Activated naive CD4-positive, alpha-beta T cell treated with anti-CD3 and anti-CD28 coated beads, Interleukin-2, amount 10 ng/mL, durations not matched to agents 7 days and 5 days (primary cell): ENCODE measurements around the gene SUPT5H.

Source experiments
- CTCF ChIA-PET: fragments of 350-600 bp; sonication (Branson Sonifier 250); formaldehyde crosslinking; loops from one replicate; lab custom pipeline; 2021; ENCODE audit warnings: antibody characterized with exemption; lab: Charles Lee
- DNase-seq: peaks from one replicate; pipeline ENCODE4 v3.0.0-alpha.2; 2020
- H3K27ac Mint-ChIP-seq: one replicate; pipeline ENCODE4 v1.8.0; 2021; ENCODE audit warnings: mild to moderate bottlenecking, moderate library complexity, mixed read lengths
- H3K27me3 Mint-ChIP-seq: one replicate; pipeline ENCODE4 v1.8.0; 2021; ENCODE audit warnings: mild to moderate bottlenecking, mixed read lengths
- H3K36me3 Mint-ChIP-seq: one replicate; pipeline ENCODE4 v1.8.0; 2021; ENCODE audit warnings: mixed read lengths
- H3K4me1 Mint-ChIP-seq: one replicate; pipeline ENCODE4 v1.8.0; 2021; ENCODE audit warnings: mixed read lengths
- H3K4me3 Mint-ChIP-seq: one replicate; pipeline ENCODE4 v1.8.0; 2021; ENCODE audit warnings: mild to moderate bottlenecking, moderate library complexity, mixed read lengths
- H3K9me3 Mint-ChIP-seq: one replicate; pipeline ENCODE4 v1.8.0; 2021; ENCODE audit warnings: mixed read lengths

Gene SUPT5H

DNA sequence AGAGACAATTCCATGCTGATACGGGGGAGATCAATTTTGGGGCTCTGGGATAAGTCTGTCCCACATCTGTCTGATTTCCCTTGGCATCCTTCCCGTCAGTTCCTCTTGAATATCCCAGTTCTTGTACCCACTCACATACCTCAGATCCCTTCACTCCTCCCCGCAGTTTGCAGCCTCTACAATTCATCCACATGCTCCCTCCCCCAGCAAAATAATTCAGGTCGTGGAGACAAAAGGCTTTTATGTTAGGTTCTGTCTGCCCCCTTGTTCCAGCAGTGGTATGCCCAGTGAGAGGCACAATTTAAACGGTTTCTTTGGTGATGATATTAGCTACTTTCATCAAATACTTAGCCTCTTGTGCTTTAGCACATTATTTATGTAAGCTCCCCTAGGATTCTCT is 19.2 kb upstream of the SUPT5H start:
- no peak overlapping the region for H3K4me3 Mint-ChIP-seq
- peaks cover 9% of the 10 kb centered on the region for H3K4me1 Mint-ChIP-seq

DNA sequence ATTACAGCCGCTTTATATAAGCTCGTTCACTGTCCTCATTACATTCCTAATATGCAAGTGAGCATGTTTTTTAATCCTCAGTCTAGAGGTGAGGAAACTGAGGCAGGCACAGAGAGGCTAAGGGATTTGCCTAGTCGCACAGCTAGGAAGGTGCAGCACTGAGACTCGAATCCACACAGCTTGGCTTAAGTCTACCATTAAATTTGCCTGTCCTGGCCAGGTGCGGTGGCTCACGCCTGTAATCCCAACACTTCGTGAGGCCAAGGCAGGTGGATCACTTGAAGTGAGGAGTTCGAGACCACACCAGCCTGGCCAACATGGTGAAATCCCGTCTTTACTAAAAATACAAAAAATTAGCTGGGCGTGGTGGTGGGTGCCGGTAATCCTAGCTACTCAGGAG is 17.7 kb upstream of the SUPT5H start:
- no peak for DNase-seq
- Mint-ChIP-seq H3K36me3 (peaks cover 18% of the 10 kb centered on the region), H3K27me3 (no peaks in the 10 kb centered on the region), H3K9me3 (no peaks in the 10 kb centered on the region), H3K27ac (no peak overlapping the region), H3K4me3 (no peak overlapping the region), H3K4me1 (peaks cover 14% of the 10 kb centered on the region)
- CTCF ChIA-PET = interaction anchor here (1.2 kb wide), 1 partner anchor 29 kb away, joined by 6 read pairs; no protein-coding TSS in a partner anchor

More for the DNA sequence above, 19.2 kb upstream of the SUPT5H start:
- no peak overlapping the region for H3K27ac Mint-ChIP-seq
- CTCF ChIA-PET = no interaction called here
- peaks cover 16% of the 10 kb centered on the region for H3K36me3 Mint-ChIP-seq
- no peaks in the 10 kb centered on the region for H3K9me3 Mint-ChIP-seq
- DNase-seq = no peak
- H3K27me3 Mint-ChIP-seq = no peaks in the 10 kb centered on the region

DNA sequence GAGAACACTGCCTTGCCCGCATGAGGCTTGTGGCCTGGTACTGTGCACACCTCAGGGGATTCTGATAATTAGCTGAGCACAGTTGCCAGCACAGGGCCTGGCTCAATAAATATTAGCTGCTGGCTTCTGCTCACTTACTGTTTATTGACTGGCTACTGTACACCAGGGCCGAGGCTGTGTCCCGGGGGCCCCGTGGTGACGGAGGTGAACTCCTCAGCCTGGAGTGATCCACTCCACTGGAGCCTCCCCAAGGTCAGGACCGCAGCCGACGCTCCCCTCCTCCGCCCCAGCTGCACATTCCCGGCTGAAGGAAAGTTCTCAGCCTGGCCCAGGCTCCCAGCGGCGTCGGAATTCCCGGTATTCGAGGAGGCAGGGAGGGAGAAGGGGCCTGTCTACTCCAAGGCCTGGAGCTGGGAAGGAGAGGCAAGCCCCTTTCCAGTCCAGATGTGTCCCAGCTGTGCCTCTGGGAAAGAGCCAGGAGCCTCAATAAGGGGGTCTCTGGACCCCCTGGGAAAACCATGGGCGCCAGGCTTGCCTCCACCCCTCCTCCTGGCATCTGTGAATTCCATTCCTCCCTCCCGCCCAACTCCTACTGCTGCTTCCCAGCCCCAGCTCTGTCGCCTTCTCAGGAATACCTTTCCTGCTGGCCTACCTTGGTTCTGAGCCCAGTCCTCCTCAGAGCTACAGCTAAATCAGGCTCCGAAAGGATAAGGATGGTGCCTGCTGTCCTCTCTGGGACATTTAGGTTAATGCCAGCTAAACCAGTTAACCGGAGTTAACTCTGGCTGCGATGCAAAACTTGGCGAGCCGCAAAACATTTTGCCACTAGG is 16.9 kb upstream of the SUPT5H start:
- Mint-ChIP-seq H3K36me3 (peaks cover 21% of the 10 kb centered on the region), H3K9me3 (no peaks in the 10 kb centered on the region), H3K4me3 (no peak overlapping the region), H3K27me3 (no peaks in the 10 kb centered on the region), H3K4me1 (peaks cover 22% of the 10 kb centered on the region), H3K27ac (no peak overlapping the region)
- no peak for DNase-seq
- CTCF ChIA-PET = interaction anchor here (1.2 kb wide), 1 partner anchor 30 kb away, joined by 6 read pairs; no protein-coding TSS in a partner anchor

GRCh38 chr19:39430675-39431593 is 14.4 kb upstream of the SUPT5H start:
- Mint-ChIP-seq H3K36me3 (peaks cover 35% of the 10 kb centered on the region), H3K4me3 (no peak overlapping the region), H3K9me3 (no peaks in the 10 kb centered on the region), H3K27ac (peak overlapping the region; percentile 86), H3K4me1 (peaks cover 44% of the 10 kb centered on the region), H3K27me3 (peaks cover 3% of the 10 kb centered on the region)
- peak; percentile 49 for DNase-seq
- CTCF ChIA-PET = interaction anchor here (2.0 kb wide), 1 partner anchor 17 kb away, joined by 4 read pairs; no protein-coding TSS in a partner anchor

DNA sequence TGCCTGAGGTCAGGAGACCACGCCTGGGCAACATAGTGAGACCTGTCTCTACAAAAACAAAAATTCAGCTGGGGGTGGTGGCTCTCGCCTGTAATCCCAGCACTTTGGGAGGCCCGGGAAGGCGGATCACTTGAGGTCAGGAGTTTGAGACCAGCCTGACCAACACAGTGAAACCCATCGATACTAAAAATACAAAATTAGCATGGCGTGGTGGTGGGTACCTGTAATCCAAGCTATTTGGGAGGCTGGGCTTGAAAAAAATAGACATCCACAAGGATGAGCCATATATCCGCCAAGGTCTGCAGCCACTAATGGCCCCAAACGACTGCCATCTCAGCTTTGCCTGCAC is 12.7 kb upstream of the SUPT5H start:
- peak overlapping the region; percentile 49 for H3K27ac Mint-ChIP-seq
- CTCF ChIA-PET = interaction anchor here (1.0 to 2.0 kb wide), 2 partner anchors 19 to 35 kb away, joined by 3 to 4 read pairs; no protein-coding TSS in a partner anchor
- H3K9me3 Mint-ChIP-seq = no peaks in the 10 kb centered on the region
- peaks cover 57% of the 10 kb centered on the region for H3K4me1 Mint-ChIP-seq
- H3K36me3 Mint-ChIP-seq = peaks cover 37% of the 10 kb centered on the region
- peaks cover 17% of the 10 kb centered on the region for H3K27me3 Mint-ChIP-seq
- H3K4me3 Mint-ChIP-seq = no peak overlapping the region
- no peak for DNase-seq

GRCh38 chr19:39433480-39434079 is 11.8 kb upstream of the SUPT5H start:
- Mint-ChIP-seq H3K27me3 (peaks cover 18% of the 10 kb centered on the region), H3K9me3 (no peaks in the 10 kb centered on the region), H3K27ac (no peak overlapping the region), H3K36me3 (peaks cover 37% of the 10 kb centered on the region), H3K4me1 (peaks cover 57% of the 10 kb centered on the region), H3K4me3 (peak overlapping the region; percentile 18)
- CTCF ChIA-PET = no interaction called here
- no peak for DNase-seq

- H3K4me1 Mint-ChIP-seq = peaks cover 57% of the 10 kb centered on the region
- peaks cover 37% of the 10 kb centered on the region for H3K36me3 Mint-ChIP-seq
- H3K9me3 Mint-ChIP-seq = no peaks in the 10 kb centered on the region
- CTCF ChIA-PET = interaction anchor here (0.8 to 1.8 kb wide), 4 partner anchors 10 to 75 kb away, joined by 3 to 8 read pairs (median 4); partner anchors contain the start of gene PLEKHG2
- H3K27me3 Mint-ChIP-seq = peaks cover 18% of the 10 kb centered on the region
- H3K4me3 Mint-ChIP-seq = peak overlapping the region; percentile 100
- no peak for DNase-seq
- peak overlapping the region; percentile 99 for H3K27ac Mint-ChIP-seq
Measured at GRCh38 chr19:39434123-39435076, 11.0 kb upstream of the SUPT5H start.

DNA sequence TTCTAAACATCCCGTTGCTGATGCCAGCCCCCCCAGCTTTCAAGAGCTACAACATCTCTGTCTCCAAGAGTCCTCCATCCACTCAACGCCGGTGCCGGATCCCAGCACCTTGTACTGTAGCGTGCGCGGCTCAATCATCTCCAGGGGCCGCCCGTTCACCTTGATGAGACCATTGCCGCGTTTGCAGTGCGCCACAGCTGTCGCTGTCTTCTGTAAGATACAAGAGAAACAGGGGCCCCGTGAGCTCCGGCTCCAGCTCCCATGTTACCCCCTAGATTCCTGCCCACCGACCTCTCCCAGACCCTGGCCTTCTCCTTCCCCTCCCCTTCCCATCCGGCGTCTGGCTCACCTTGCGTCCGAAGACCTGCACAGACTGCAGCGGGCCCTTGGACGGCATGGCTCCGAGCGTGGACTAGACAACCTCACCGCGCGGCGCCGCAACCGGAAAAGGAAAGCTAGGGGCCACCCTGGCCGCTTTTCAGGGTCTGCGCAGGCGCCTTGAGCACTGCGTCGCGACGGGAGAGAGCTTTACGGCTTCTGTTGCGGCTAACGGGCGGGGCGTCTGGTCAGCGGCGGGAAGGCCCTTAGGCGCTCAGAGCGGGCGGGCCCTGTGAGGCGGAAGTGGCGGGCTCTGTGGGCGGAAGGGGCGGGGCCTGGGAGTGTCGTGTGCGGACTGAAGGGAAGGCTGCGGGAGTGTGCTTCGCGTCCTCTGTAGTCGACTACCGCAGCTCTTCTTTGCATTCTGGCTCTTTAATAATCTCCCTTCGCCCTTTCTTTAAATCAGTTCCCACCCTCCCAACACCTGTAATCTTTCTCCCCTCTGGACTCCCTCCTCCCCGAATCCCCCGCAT is 9.7 kb upstream of the SUPT5H start, which contains the start of gene RPS16:
Gene RPS16, minus strand, starts transcription at position 451 of the 851 bp plus-strand sequence. Its CDS starts 54 bp downstream, at position 397.
- Mint-ChIP-seq H3K4me3 (peak within 1 kb of the TSS; percentile 100), H3K36me3 (peaks cover 36% of the 10 kb centered on the region), H3K27me3 (peaks cover 18% of the 10 kb centered on the region), H3K27ac (peak within 1 kb of the TSS; percentile 99), H3K4me1 (peaks cover 61% of the 10 kb centered on the region), H3K9me3 (no peaks in the 10 kb centered on the region)
- CTCF ChIA-PET = interaction anchor here (0.8 to 1.8 kb wide), 10 partner anchors 12 to 97 kb away, joined by 3 to 8 read pairs (median 3); partner anchors contain the start of genes EID2B and PLEKHG2
- peak; percentile 99 for DNase-seq

GRCh38 chr19:39436350-39436716 is 9.0 kb upstream of the SUPT5H start:
- peaks cover 57% of the 10 kb centered on the region for H3K4me1 Mint-ChIP-seq
- peaks cover 18% of the 10 kb centered on the region for H3K27me3 Mint-ChIP-seq
- no peaks in the 10 kb centered on the region for H3K9me3 Mint-ChIP-seq
- peak overlapping the region; percentile 99 for H3K27ac Mint-ChIP-seq
- H3K36me3 Mint-ChIP-seq = peaks cover 34% of the 10 kb centered on the region
- no peak for DNase-seq
- CTCF ChIA-PET = interaction anchor here (0.9 to 1.8 kb wide), 6 partner anchors 12 to 96 kb away, joined by 3 to 8 read pairs (median 4); partner anchors contain the start of genes EID2B and PLEKHG2
- H3K4me3 Mint-ChIP-seq = peak overlapping the region; percentile 100

- no peak overlapping the region for H3K27ac Mint-ChIP-seq
- H3K4me3 Mint-ChIP-seq = no peak overlapping the region
- H3K27me3 Mint-ChIP-seq = peaks cover 18% of the 10 kb centered on the region
- DNase-seq = no peak
- peaks cover 24% of the 10 kb centered on the region for H3K36me3 Mint-ChIP-seq
- H3K9me3 Mint-ChIP-seq = no peaks in the 10 kb centered on the region
- H3K4me1 Mint-ChIP-seq = peaks cover 46% of the 10 kb centered on the region
- CTCF ChIA-PET = interaction anchor here (0.7 to 4.3 kb wide), 2 partner anchors 95 to 110 kb away, joined by 6 to 53 read pairs; partner anchors contain the start of gene EID2B
Measured at GRCh38 chr19:39438270-39438934, 7.0 kb upstream of the SUPT5H start.

- Mint-ChIP-seq H3K27me3 (no peaks in the 10 kb centered on the region), H3K4me3 (peak overlapping the region; percentile 86), H3K27ac (peak overlapping the region; percentile 93), H3K4me1 (peaks cover 54% of the 10 kb centered on the region), H3K9me3 (no peaks in the 10 kb centered on the region), H3K36me3 (peaks cover 34% of the 10 kb centered on the region)
- no peak for DNase-seq
- CTCF ChIA-PET = no interaction called here
Measured at GRCh38 chr19:39444598-39445195, 685 bp upstream of the SUPT5H start.
